Measurements from ENCODE around the gene CYREN.

The CYREN gene

DNA sequence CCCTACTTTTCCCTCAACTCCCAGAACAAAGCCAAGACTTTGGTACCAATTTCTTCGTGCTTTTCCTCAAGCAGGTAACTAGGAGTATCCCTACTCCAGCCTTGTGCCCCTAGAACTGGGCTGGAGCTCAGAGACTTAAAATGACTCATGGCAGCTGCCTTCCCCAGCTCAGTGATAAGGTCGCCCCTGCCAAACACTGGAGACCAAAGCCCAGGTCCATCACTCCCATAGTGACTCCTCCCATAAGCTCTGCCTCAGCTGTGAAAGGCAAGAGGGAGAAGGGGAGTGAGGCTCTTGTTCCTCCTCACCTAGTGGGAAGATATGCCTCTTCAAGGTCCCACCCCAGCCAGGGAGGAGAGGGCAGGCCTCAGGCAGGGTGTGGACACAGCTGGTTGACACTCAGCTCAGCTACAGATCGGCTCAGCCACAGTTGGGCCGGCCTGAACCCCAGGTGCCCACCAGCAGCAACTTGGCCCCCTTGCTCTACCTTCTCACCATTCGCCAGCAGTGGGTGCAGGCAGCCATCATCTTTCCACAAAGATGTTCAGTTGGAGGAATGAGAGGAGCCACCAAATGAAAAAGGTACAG is 13.8 kb upstream of the CYREN start:
- Histone ChIP-seq H3K27ac (ENCODE audit: poor library complexity, severe bottlenecking) (no peak overlapping the region), H3K9me3 (ENCODE audit: severe bottlenecking) (peaks cover 19% of the 10 kb centered on the region), H3K4me3 (ENCODE audit: severe bottlenecking) (no peak overlapping the region), H3K36me3 (ENCODE audit: low read depth) (peaks cover 73% of the 10 kb centered on the region), H3K4me1 (ENCODE audit: insufficient read depth, poor library complexity, severe bottlenecking) (no peaks in the 10 kb centered on the region), H3K27me3 (ENCODE audit: insufficient read depth, poor library complexity, severe bottlenecking) (no peaks in the 10 kb centered on the region)
- no peak for DNase-seq (ENCODE audit: low spot score)
- TF ChIP-seq, protein P1, sequence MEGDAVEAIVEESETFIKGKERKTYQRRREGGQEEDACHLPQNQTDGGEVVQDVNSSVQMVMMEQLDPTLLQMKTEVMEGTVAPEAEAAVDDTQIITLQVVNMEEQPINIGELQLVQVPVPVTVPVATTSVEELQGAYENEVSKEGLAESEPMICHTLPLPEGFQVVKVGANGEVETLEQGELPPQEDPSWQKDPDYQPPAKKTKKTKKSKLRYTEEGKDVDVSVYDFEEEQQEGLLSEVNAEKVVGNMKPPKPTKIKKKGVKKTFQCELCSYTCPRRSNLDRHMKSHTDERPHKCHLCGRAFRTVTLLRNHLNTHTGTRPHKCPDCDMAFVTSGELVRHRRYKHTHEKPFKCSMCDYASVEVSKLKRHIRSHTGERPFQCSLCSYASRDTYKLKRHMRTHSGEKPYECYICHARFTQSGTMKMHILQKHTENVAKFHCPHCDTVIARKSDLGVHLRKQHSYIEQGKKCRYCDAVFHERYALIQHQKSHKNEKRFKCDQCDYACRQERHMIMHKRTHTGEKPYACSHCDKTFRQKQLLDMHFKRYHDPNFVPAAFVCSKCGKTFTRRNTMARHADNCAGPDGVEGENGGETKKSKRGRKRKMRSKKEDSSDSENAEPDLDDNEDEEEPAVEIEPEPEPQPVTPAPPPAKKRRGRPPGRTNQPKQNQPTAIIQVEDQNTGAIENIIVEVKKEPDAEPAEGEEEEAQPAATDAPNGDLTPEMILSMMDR (IDR thresholded peaks at IDR 0.05; ENCODE audit: poor library complexity, severe bottlenecking) = no peak
- no peak for ATAC-seq (ENCODE audit: low read depth)

DNA sequence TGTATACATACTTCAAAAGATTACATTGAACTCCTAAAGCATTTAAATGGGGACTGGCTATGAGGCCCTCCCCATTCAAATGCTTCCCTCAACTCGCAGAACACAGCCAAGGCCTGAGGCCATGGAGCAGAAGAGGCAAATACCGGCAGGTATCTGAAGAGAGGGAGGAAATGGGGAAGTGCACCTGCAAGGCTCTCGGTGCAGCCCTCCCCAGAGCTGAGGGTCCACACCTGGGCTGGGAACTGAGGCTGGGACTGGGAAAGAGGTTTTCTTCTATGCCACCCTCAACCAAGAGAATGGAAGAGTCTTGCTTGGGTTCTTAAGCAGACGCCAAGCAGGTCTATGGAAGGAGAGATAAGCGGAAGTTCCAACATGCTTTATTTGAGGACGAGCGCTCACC is 13.0 kb upstream of the CYREN start:
- peaks cover 73% of the 10 kb centered on the region for H3K36me3 ChIP-seq (ENCODE audit: low read depth)
- peaks cover 19% of the 10 kb centered on the region for H3K9me3 ChIP-seq (ENCODE audit: severe bottlenecking)
- H3K4me1 ChIP-seq (ENCODE audit: insufficient read depth, poor library complexity, severe bottlenecking) = no peaks in the 10 kb centered on the region
- H3K27ac ChIP-seq (ENCODE audit: poor library complexity, severe bottlenecking) = no peak overlapping the region
- H3K4me3 ChIP-seq (ENCODE audit: severe bottlenecking) = no peak overlapping the region
- ATAC-seq (ENCODE audit: low read depth) = no peak
- H3K27me3 ChIP-seq (ENCODE audit: insufficient read depth, poor library complexity, severe bottlenecking) = no peaks in the 10 kb centered on the region
- DNase-seq (ENCODE audit: low spot score) = no peak
- TF ChIP-seq, protein P1 (IDR thresholded peaks at IDR 0.05; ENCODE audit: poor library complexity, severe bottlenecking) = no peak

DNA sequence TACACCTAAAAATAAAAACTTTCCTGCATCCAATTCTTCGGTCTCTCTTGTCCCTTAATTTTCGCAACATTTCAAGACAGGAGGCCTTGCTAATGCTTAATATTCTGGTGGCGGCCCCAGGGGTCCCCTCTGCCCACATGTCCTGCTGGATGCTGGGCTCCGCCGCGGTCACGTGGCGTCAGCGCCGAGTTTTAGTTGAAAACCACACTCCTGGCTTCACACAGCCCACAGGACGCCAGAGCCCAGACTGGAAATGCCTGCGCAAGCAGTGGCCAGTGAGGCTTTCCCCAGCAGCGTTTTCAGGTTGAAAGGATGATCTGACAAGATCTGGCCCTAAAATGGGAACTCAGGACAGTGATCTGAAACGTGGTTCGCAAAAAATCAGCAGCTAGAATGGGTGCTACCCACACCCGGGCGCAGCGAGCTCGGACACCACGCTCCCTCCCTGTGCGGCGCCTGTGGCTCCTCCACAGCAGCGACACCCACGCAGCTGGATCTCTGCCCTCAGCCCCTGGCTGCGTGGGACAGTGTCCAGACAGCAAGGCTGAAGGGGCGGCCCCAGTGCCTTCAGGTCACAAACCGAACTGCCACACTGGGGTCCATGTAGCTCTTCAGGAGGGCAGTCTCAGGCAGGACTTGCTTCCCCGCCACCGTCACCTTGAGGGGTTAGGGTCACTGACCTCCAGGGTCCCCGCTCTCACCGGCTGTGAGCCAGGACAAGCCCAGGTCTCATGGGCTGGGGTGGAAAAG is 11.6 kb upstream of the CYREN start:
- no peak overlapping the region for H3K4me3 ChIP-seq (ENCODE audit: severe bottlenecking)
- TF ChIP-seq, protein P1 (IDR thresholded peaks at IDR 0.05; ENCODE audit: poor library complexity, severe bottlenecking) = no peak
- H3K36me3 ChIP-seq (ENCODE audit: low read depth) = peaks cover 67% of the 10 kb centered on the region
- H3K27me3 ChIP-seq (ENCODE audit: insufficient read depth, poor library complexity, severe bottlenecking) = no peaks in the 10 kb centered on the region
- H3K27ac ChIP-seq (ENCODE audit: poor library complexity, severe bottlenecking) = no peak overlapping the region
- DNase-seq (ENCODE audit: low spot score) = no peak
- H3K9me3 ChIP-seq (ENCODE audit: severe bottlenecking) = peaks cover 19% of the 10 kb centered on the region
- no peak for ATAC-seq (ENCODE audit: low read depth)
- peaks cover 11% of the 10 kb centered on the region for H3K4me1 ChIP-seq (ENCODE audit: insufficient read depth, poor library complexity, severe bottlenecking)

DNA sequence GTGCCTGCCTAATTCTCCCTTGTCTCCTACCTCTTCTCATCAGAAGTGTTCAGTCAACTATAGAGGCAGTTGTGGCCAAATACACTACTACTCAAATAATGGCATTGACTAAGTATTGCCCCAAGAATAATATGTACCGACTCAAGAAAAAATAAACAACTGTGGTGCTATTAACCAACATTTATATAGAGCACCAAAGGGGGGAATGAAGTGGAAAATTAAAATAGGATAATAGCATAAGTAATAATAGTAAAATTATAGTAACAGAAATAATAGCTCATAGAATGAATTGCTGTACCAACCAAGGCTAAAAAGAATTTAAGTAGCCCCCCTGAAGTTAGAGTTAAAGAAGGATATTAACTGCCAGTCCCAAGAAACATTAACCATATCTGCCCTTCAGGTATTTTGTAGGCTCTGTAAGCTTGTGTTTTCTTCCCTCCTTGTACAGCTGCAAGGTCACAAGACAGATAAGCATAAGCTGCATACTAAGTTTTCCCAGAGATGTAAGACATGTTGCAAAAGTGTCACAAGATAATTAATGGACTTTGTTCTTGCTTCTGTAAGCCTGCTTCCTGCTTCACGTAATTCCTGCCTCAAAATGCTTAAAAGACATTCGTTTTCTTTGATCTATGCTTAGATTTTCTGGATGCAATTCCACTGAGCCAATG is 10.9 kb upstream of the CYREN start:
- ATAC-seq (ENCODE audit: low read depth) (no peak), DNase-seq (ENCODE audit: low spot score) (no peak)
- H3K27me3 ChIP-seq (ENCODE audit: insufficient read depth, poor library complexity, severe bottlenecking) = no peaks in the 10 kb centered on the region
- TF ChIP-seq, protein P1 (IDR thresholded peaks at IDR 0.05; ENCODE audit: poor library complexity, severe bottlenecking) = no peak
- peaks cover 18% of the 10 kb centered on the region for H3K4me1 ChIP-seq (ENCODE audit: insufficient read depth, poor library complexity, severe bottlenecking)
- peaks cover 64% of the 10 kb centered on the region for H3K36me3 ChIP-seq (ENCODE audit: low read depth)
- peaks cover 19% of the 10 kb centered on the region for H3K9me3 ChIP-seq (ENCODE audit: severe bottlenecking)
- no peak overlapping the region for H3K4me3 ChIP-seq (ENCODE audit: severe bottlenecking)
- no peak overlapping the region for H3K27ac ChIP-seq (ENCODE audit: poor library complexity, severe bottlenecking)

Data from RWPE2 (cell line).